H9 (cell line): Measurements from ENCODE around the gene PRKCD. TPM values are rescaled to one million over a fixed set of nuclear protein-coding genes. Genes with fewer than 3 reads are reported as not detected.
A peak's percentile ranks its signal among the peaks of the same experiment; 100 is the strongest.

Source experiments
- DNase-seq: peaks from one replicate; pipeline ENCODE4 v3.0.0-alpha.2; 2017
- H2AFZ ChIP-seq: one replicate; pipeline ENCODE4 v1.6.1; 2013; ENCODE audit warnings: mild to moderate bottlenecking, low read length, control low read depth, moderate library complexity
- H2AK5ac ChIP-seq: 2 replicates; pipeline ENCODE4 v1.6.1; 2013; ENCODE audit warnings: low read length, control low read depth, mixed read lengths; ENCODE audit not compliant: insufficient read length
- H2BK120ac ChIP-seq: one replicate; pipeline ENCODE4 v1.6.1; 2013; ENCODE audit warnings: low read depth, mild to moderate bottlenecking, low read length, control low read depth, inconsistent platforms; ENCODE audit not compliant: poor library complexity, severe bottlenecking
- H2BK12ac ChIP-seq: 2 replicates; pipeline ENCODE4 v1.6.1; 2013; ENCODE audit warnings: low read length, control low read depth, mixed read lengths, low read depth; ENCODE audit not compliant: insufficient read length
- H2BK15ac ChIP-seq: 2 replicates; pipeline ENCODE4 v1.6.1; 2013; ENCODE audit warnings: low read depth, low read length, control low read depth
- H2BK20ac ChIP-seq: one replicate; pipeline ENCODE4 v1.6.1; 2013; ENCODE audit warnings: low read depth, mild to moderate bottlenecking, low read length, control low read depth, inconsistent platforms; ENCODE audit not compliant: poor library complexity, severe bottlenecking
- H2BK5ac ChIP-seq: 2 replicates; pipeline ENCODE4 v1.6.1; 2013; ENCODE audit warnings: low read length, control low read depth, mixed read lengths; ENCODE audit not compliant: insufficient read length
- H3K14ac ChIP-seq: 2 replicates; pipeline ENCODE4 v1.6.1; 2013; ENCODE audit warnings: low read length, control low read depth; ENCODE audit not compliant: insufficient read depth
- H3K18ac ChIP-seq: 2 replicates; pipeline ENCODE4 v1.6.1; 2013; ENCODE audit warnings: low read depth, mild to moderate bottlenecking, mixed read lengths, low read length, control low read depth; ENCODE audit not compliant: insufficient read length
- H3K23ac ChIP-seq: 2 replicates; pipeline ENCODE4 v1.6.1; 2013; ENCODE audit warnings: low read length, control low read depth, mixed read lengths, low read depth; ENCODE audit not compliant: insufficient read length
- H3K23me2 ChIP-seq: 2 replicates; pipeline ENCODE4 v1.6.1; 2013; ENCODE audit warnings: low read depth, mild to moderate bottlenecking, mixed read lengths, low read length, control low read depth; ENCODE audit not compliant: insufficient read length, poor library complexity, severe bottlenecking
- H3K27ac ChIP-seq: 2 replicates; pipeline ENCODE4 v1.5.1; 2013; ENCODE audit warnings: low read length, control low read depth, mixed read lengths, low read depth; ENCODE audit not compliant: insufficient read length
- H3K27me3 ChIP-seq: 2 replicates; pipeline ENCODE4 v1.6.1; 2013; ENCODE audit warnings: low read length, control low read depth, inconsistent platforms; ENCODE audit not compliant: insufficient read depth
- H3K4ac ChIP-seq: 2 replicates; pipeline ENCODE4 v1.6.1; 2013; ENCODE audit warnings: low read depth, mild to moderate bottlenecking, control low read depth, inconsistent platforms, low read length, moderate library complexity
- H3K4me1 ChIP-seq: 2 replicates; pipeline ENCODE4 v1.6.1; 2013; ENCODE audit warnings: low read length, control low read depth, inconsistent platforms; ENCODE audit not compliant: insufficient read depth
- H3K4me2 ChIP-seq: 2 replicates; pipeline ENCODE4 v1.6.1; 2013; ENCODE audit warnings: low read length, control low read depth, mixed read lengths; ENCODE audit not compliant: insufficient read length, insufficient read depth
- H3K56ac ChIP-seq: 2 replicates; pipeline ENCODE4 v1.6.1; 2013; ENCODE audit warnings: low read depth, mild to moderate bottlenecking, mixed read lengths, low read length, control low read depth; ENCODE audit not compliant: insufficient read length
- H3K79me1 ChIP-seq: 2 replicates; pipeline ENCODE4 v1.6.1; 2013; ENCODE audit warnings: low read depth, mild to moderate bottlenecking, moderate library complexity, low read length, control low read depth, inconsistent platforms; ENCODE audit not compliant: insufficient read depth, poor library complexity, severe bottlenecking
- H3K79me2 ChIP-seq: 2 replicates; pipeline ENCODE4 v1.6.1; 2013; ENCODE audit warnings: low read length, control low read depth, inconsistent platforms; ENCODE audit not compliant: insufficient read depth
- H3K9ac ChIP-seq: 2 replicates; pipeline ENCODE4 v1.6.1; 2013; ENCODE audit warnings: low read length, control low read depth, mixed read lengths; ENCODE audit not compliant: insufficient read length; ENCODE audit errors: extremely low read depth
- H3K9me3 ChIP-seq: one replicate; pipeline ENCODE4 v1.6.1; 2013; ENCODE audit warnings: low read depth, low read length, inconsistent platforms; ENCODE audit not compliant: control insufficient read depth
- H3T11ph ChIP-seq: one replicate; pipeline ENCODE4 v1.6.1; 2013; ENCODE audit warnings: mild to moderate bottlenecking, low read length, control low read depth, inconsistent platforms
- H4K20me1 ChIP-seq: one replicate; pipeline ENCODE4 v1.6.1; 2013; ENCODE audit not compliant: control insufficient read depth, insufficient read length, insufficient read depth
- H4K5ac ChIP-seq: 2 replicates; pipeline ENCODE4 v1.6.1; 2013; ENCODE audit warnings: low read depth, mild to moderate bottlenecking, mixed read lengths, low read length, control low read depth; ENCODE audit not compliant: insufficient read length
- H4K8ac ChIP-seq: replicated peaks from 2 replicates; pipeline ENCODE4 v1.6.1; 2013; ENCODE audit warnings: low read length, control low read depth, mixed read lengths, low read depth; ENCODE audit not compliant: insufficient read length
- H4K91ac ChIP-seq: 2 replicates; pipeline ENCODE4 v1.6.1; 2013; ENCODE audit warnings: low read depth, mild to moderate bottlenecking, moderate library complexity, mixed read lengths, low read length, control low read depth; ENCODE audit not compliant: insufficient read length
- H3K27ac Mint-ChIP-seq, 3 experiments: 2 replicates in 2 of 3; 3 replicates in 1 of 3; pipeline ENCODE4 v1.8.0; 2020 to 2021; ENCODE audit warnings: mixed read lengths in 3 of 3, mild to moderate bottlenecking in 1 of 3, moderate library complexity in 1 of 3
- H3K27me3 Mint-ChIP-seq: 2 replicates; pipeline ENCODE4 v1.8.0; 2021; ENCODE audit warnings: low read depth, mild to moderate bottlenecking, moderate library complexity, mixed read lengths
- H3K36me3 Mint-ChIP-seq, 3 experiments: 2 replicates in 2 of 3; 3 replicates in 1 of 3; pipeline ENCODE4 v1.8.0; 2020 to 2021; ENCODE audit warnings: low read depth in 3 of 3, mixed read lengths in 3 of 3; ENCODE audit not compliant: insufficient read depth in 1 of 3
- H3K4me1 Mint-ChIP-seq, 2 experiments: 2 replicates each; pipeline ENCODE4 v1.8.0; 2020; ENCODE audit warnings: mixed read lengths in 2 of 2
- H3K4me3 Mint-ChIP-seq, 2 experiments: 2 replicates in 1 of 2; 3 replicates in 1 of 2; pipeline ENCODE4 v1.8.0; 2020 to 2021; ENCODE audit warnings: mild to moderate bottlenecking in 2 of 2, mixed read lengths in 2 of 2, moderate library complexity in 1 of 2
- H3K9me3 Mint-ChIP-seq, 2 experiments: 2 replicates in 1 of 2; 3 replicates in 1 of 2; pipeline ENCODE4 v1.8.0; 2020; ENCODE audit warnings: mild to moderate bottlenecking in 2 of 2, mixed read lengths in 2 of 2, moderate library complexity in 1 of 2
- WGBS: extraction: QIAGEN DNeasy Blood & Tissue Kit; methylation state at CpG from one replicate; pipeline ENCODE4 v1.1.7; 2013; ENCODE audit warnings: missing lambda C conversion rate, low lambda C conversion rate, mixed read lengths; ENCODE audit not compliant: insufficient read length; ENCODE audit errors: extremely low coverage; 5-methylcytosine and 5-hydroxymethylcytosine counted together
- total RNA-seq: library from RNA; stranded (reverse); gene quantifications from 2 replicates; pipeline ENCODE4 v1.2.1, GENCODE V29; 2021
- TF ChIP-seq, protein P1 (sequence below): fragments of 200-600 bp; sonication (generic); conservative IDR thresholded peaks from 3 replicates; pipeline ENCODE4 v1.8.0; 2021; ENCODE audit warnings: antibody characterized with exemption, mild to moderate bottlenecking

PRKCD gene
- total RNA-seq, 1 experiment from 2014 or later: 23.7 TPM

DNA sequence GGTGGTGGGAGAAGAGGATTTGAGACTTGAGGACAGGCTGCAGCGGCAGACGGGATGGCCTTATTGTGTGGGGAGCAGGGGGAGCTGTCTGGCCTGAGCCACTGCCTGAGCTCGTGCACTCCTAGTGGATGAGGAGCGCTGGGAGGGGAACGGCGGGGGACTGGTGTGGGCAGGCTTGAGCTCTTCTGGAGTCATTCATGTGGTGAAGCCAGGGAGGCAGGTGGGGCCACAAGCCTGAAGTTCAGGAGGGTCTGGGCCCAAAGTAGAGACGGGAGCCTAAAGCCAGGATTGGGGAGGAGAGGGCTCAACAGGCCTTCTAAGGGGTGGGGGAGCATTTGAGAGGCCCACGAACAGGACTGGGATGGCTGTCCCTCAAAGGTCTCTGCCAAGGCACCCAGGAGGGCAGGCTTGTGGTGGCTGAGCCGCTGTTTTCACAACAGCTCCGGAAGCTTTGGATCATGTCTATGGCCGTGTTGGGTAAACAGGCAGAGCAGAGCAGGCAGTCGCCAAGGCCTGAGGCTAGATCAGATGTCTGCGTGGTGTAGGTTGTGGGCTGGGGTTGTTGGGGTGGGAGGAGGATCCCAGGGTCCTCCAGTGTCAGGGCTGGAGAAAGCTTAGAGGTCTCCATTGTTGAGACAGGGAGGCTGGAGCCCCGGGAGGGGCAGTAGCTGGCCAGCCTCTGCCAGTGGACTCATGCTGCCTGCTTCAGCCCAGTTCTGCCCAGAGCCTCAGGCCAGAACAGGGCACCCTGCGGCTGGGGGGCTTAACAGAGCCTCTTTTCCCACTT lies 8.2 kb downstream of the PRKCD start:
- Histone ChIP-seq H2AK5ac (no peak overlapping the region), H3K27ac (no peak overlapping the region), H3K4me1 (peaks cover 8% of the 10 kb centered on the region; the same call in 1 of the 2 replicates), H2AFZ (no peak overlapping the region), H3T11ph (no peak overlapping the region), H3K14ac (no peak overlapping the region; the same call in 1 of the 2 replicates), H4K8ac (no peak overlapping the region), H4K5ac (no peak overlapping the region), H2BK120ac (no peak overlapping the region), H3K79me2 (no peaks in the 10 kb centered on the region; the same call in 1 of the 2 replicates), H3K9me3 (no peaks in the 10 kb centered on the region), H3K27me3 (no peaks in the 10 kb centered on the region), H3K18ac (no peak overlapping the region), H3K4me2 (no peak overlapping the region), H3K23ac (no peak overlapping the region), H2BK20ac (no peak overlapping the region), H3K79me1 (no peaks in the 10 kb centered on the region), H4K20me1 (no peaks in the 10 kb centered on the region), H2BK12ac (no peak overlapping the region), H3K4ac (no peak overlapping the region), H3K56ac (no peak overlapping the region), H3K23me2 (no peaks in the 10 kb centered on the region), H2BK5ac (no peak overlapping the region), H2BK15ac (no peak overlapping the region), H3K9ac (no peak overlapping the region), H4K91ac (no peak overlapping the region)
- WGBS: no CpG with 5 or more reads among the region's 15 CpGs
- peaks cover 46 to 59% of the 10 kb centered on the region in 2 experiments for H3K4me1 Mint-ChIP-seq
- DNase-seq: peak; percentile 61
- H3K36me3 Mint-ChIP-seq: peaks cover 0 to 4% (median 3%) of the 10 kb centered on the region in 3 experiments; a peak in 1 of 7 replicates
- no peaks in the 10 kb centered on the region for H3K9me3 Mint-ChIP-seq
- H3K27me3 Mint-ChIP-seq: no peaks in the 10 kb centered on the region
- TF ChIP-seq, protein P1, sequence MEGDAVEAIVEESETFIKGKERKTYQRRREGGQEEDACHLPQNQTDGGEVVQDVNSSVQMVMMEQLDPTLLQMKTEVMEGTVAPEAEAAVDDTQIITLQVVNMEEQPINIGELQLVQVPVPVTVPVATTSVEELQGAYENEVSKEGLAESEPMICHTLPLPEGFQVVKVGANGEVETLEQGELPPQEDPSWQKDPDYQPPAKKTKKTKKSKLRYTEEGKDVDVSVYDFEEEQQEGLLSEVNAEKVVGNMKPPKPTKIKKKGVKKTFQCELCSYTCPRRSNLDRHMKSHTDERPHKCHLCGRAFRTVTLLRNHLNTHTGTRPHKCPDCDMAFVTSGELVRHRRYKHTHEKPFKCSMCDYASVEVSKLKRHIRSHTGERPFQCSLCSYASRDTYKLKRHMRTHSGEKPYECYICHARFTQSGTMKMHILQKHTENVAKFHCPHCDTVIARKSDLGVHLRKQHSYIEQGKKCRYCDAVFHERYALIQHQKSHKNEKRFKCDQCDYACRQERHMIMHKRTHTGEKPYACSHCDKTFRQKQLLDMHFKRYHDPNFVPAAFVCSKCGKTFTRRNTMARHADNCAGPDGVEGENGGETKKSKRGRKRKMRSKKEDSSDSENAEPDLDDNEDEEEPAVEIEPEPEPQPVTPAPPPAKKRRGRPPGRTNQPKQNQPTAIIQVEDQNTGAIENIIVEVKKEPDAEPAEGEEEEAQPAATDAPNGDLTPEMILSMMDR: no peak
- no peak overlapping the region for H3K4me3 Mint-ChIP-seq
- peak overlapping the region; percentile 82 to 94 (median 91); a peak in 6 of 7 replicates for H3K27ac Mint-ChIP-seq
